Pancreas (tissue), 10 donors: ENCODE results near the gene MAP7. TPM values are rescaled to one million over a fixed set of nuclear protein-coding genes. Genes with fewer than 3 reads are reported as not detected.
"Not testable (repeated sequence)": the region's sequence is repeated elsewhere in the genome, so short reads cannot be mapped to it uniquely, and the experiment has no call there.

ENCODE experiments used
- ATAC-seq, 4 donors: fragments of 200-7000 bp; cut with Tn5 transposase; one replicate each; pipeline versions ENCODE4 v1.8.0 to v1.9.1; 2020; ENCODE audit warnings: mild to moderate bottlenecking in 4 of 4, moderate library complexity in 4 of 4
- DNase-seq, 6 donors: peaks; one replicate each; pipeline ENCODE4 v3.0.0-alpha.2; 2020
- FAIRE-seq: peaks from 2 replicates; lab custom pipeline; 2012; peaks lifted over from hg19 to GRCh38; lab: Jason Lieb, UNC
- H3K27ac ChIP-seq, 4 donors: fragments of 200-600 bp; sonication (generic); 1 replicate in 3 of 4; 2 replicates in 1 of 4; pipeline versions ENCODE4 v1.5.0 to v1.8.0; 2020
- H3K27me3 ChIP-seq, 4 donors: fragments of 200-600 bp; one replicate each; pipeline ENCODE4 v1.8.0; 2021
- H3K36me3 ChIP-seq, 3 donors: fragments of 200-600 bp; sonication (generic) in 1 of 3; one replicate each; pipeline versions ENCODE4 v1.5.0 to v1.8.0; 2020 to 2021
- H3K4me1 ChIP-seq, 3 donors: fragments of 200-600 bp; one replicate each; pipeline ENCODE4 v1.8.0; 2021
- H3K4me3 ChIP-seq, 4 donors: fragments of 200-600 bp; sonication (generic) in 2 of 4; one replicate each; pipeline versions ENCODE4 v1.5.0 to v1.8.0; 2020 to 2021
- H3K9me3 ChIP-seq, 4 donors: fragments of 200-600 bp; one replicate each; pipeline ENCODE4 v1.8.0; 2021
- WGBS, 2 donors: extraction: QIAGEN DNeasy Blood & Tissue Kit; methylation state at CpG; one replicate each; pipeline ENCODE4 v1.1.7; 2013; 5-methylcytosine and 5-hydroxymethylcytosine counted together
- intact Hi-C, 3 donors: fragments of 100-400 bp; cut with DNase I; formaldehyde crosslinking; loops; one replicate each; pipeline versions ENCODE4 v1.11.1 to v1.14.2; 2022
- polyA plus RNA-seq, 2 donors: library from polyadenylated mRNA; stranded (reverse); fragments of 200-250 nt; gene quantifications; one replicate each; pipeline ENCODE4 v1.2.3, GENCODE V29; 2013
- total RNA-seq, 6 donors: library from RNA; stranded (reverse); fragmentation: NEBNext Ultra II Directional in 4 of 6; extraction: Animal tissue kit (Norgen Biotek cat#: 25700) in 4 of 6; gene quantifications; one replicate each; pipeline versions ENCODE4 v1.2.1 to v1.2.4, GENCODE V29; 2021 to 2023
- TF ChIP-seq, protein P1 (sequence below), 4 donors: fragments of 200-600 bp; sonication (generic) in 3 of 4; IDR thresholded peaks; one replicate each; pipeline versions ENCODE4 v1.5.0 to v1.8.0; 2021; ENCODE audit warnings: antibody characterized with exemption in 4 of 4
- donor health status: healthy with polysubstance abuse.
- donor health status: DM: no; HTN: no; CAD: no; lungs with moderate emphysema.
- donor health status: DM: no; HTN: no; CAD: no.
- donor health status: control.
- donor health status: control.
- donor health status: Bipolar disorder and iron deficiency.
- donor health status: DM: yes; HTN: yes; CAD: no.
- donor health status: DM: no; HTN: no; CAD: no.
- donor health status: DM: no; HTN: no; CAD: no.
- donor health status: DM: yes; HTN: yes; CAD: no.

The MAP7 gene
- total and polyA plus RNA-seq, 8 donors = 10.7 to 37.9 (median 24.9) TPM

DNA sequence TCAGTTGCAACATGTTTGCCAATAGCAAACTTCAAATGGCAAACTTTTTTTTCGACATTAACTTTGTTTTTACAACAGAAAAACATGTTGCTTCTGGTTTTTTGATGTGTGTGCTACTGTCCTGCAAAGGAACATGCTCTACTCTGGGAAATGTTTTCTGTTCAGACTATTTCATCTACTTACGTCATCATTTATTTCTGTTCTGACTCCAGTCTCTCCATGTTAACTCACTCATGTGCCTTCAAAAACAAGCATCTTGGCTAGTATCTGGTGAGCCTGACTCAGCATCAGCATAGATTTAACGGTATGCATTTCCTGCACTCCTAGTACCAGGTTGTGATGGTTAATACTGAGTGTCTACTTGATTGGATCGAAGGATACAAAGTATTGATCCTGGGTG lies 36.1 kb upstream of the MAP7 start:
- DNase-seq (no peak), FAIRE-seq (no peak), ATAC-seq (peak in 1 of 4 donors; percentile 13)
- no peaks in the 10 kb centered on the region for H3K9me3 ChIP-seq
- WGBS, 2 donors = 60 to 70% methylated on average over 4 of the region's 4 CpGs
- H3K27ac ChIP-seq = no peak overlapping the region
- no peaks in the 10 kb centered on the region for H3K4me1 ChIP-seq
- H3K27me3 ChIP-seq = no peaks in the 10 kb centered on the region
- H3K36me3 ChIP-seq = peaks cover 0 to 17% (median 6%) of the 10 kb centered on the region in 3 donors
- no peak overlapping the region for H3K4me3 ChIP-seq
- intact Hi-C loops = loop anchor here in 1 of 3 donors (10.0 kb wide), 1 partner anchor 209 kb away; the partner anchor contains the start of gene MAP3K5
- TF ChIP-seq, protein P1, sequence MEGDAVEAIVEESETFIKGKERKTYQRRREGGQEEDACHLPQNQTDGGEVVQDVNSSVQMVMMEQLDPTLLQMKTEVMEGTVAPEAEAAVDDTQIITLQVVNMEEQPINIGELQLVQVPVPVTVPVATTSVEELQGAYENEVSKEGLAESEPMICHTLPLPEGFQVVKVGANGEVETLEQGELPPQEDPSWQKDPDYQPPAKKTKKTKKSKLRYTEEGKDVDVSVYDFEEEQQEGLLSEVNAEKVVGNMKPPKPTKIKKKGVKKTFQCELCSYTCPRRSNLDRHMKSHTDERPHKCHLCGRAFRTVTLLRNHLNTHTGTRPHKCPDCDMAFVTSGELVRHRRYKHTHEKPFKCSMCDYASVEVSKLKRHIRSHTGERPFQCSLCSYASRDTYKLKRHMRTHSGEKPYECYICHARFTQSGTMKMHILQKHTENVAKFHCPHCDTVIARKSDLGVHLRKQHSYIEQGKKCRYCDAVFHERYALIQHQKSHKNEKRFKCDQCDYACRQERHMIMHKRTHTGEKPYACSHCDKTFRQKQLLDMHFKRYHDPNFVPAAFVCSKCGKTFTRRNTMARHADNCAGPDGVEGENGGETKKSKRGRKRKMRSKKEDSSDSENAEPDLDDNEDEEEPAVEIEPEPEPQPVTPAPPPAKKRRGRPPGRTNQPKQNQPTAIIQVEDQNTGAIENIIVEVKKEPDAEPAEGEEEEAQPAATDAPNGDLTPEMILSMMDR (IDR thresholded peaks at IDR 0.05) = no peak

DNA sequence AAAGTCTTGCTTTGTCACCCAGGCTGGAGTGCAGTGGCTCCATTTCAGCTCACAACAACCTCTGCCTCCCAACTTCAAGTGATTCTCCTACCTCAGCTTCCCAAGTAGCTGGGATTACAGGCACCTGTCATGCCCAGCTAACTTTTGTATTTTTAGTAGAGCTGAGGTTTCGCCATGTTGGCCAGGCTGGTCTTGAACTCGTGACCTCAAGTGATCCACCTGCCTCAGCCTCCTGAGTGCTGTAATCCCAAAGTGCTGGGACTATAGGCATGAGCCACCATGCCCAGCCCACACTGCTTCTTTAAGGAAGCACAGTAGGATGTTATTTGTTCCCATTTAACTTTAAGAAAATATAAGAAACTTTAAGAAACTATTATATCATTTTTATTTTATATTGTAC lies 35.3 kb upstream of the MAP7 start:
- intact Hi-C loops = loop anchor here in 1 of 3 donors (10.0 kb wide), 1 partner anchor 209 kb away; the partner anchor contains the start of gene MAP3K5

DNA sequence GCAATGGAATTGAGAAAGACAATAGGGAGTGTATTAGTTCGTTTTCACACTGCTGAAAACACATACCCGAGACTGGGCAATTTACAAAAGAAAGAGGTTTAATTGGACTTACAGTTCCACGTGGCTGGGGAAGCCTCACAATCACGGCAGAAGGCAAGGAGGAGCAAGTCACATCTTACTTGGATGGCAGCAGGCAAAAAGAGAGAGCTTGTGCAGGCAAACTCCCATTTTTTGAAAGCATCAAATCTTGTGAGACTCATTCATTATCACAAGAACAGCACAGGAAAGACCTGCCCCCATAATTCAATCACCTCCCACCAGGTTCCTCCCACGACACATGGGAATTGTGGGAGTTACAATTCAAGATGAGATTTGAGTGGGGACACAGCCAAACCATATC lies 34.1 kb upstream of the MAP7 start:
- FAIRE-seq, DNase-seq, H3K4me1 ChIP-seq, H3K4me3 ChIP-seq, ATAC-seq, H3K9me3 ChIP-seq, H3K27ac ChIP-seq, H3K27me3 ChIP-seq: not testable (repeated sequence)
- WGBS, 2 donors = 89 to 91% methylated on average over 5 of the region's 5 CpGs
- intact Hi-C loops = loop anchor here in 1 of 3 donors (10.0 kb wide), 1 partner anchor 211 kb away; the partner anchor contains the start of gene MAP3K5
- peaks cover 0 to 20% (median 0%) of the 10 kb centered on the region in 3 donors for H3K36me3 ChIP-seq

More for the DNA sequence above, 35.3 kb upstream of the MAP7 start:
- 93 to 98% methylated on average over 2 of the region's 2 CpGs for WGBS, 2 donors
- not testable (repeated sequence) for FAIRE-seq, DNase-seq, H3K27me3 ChIP-seq, H3K4me1 ChIP-seq, ATAC-seq, H3K27ac ChIP-seq, H3K9me3 ChIP-seq, H3K4me3 ChIP-seq
- peaks cover 0 to 16% (median 0%) of the 10 kb centered on the region in 3 donors for H3K36me3 ChIP-seq

DNA sequence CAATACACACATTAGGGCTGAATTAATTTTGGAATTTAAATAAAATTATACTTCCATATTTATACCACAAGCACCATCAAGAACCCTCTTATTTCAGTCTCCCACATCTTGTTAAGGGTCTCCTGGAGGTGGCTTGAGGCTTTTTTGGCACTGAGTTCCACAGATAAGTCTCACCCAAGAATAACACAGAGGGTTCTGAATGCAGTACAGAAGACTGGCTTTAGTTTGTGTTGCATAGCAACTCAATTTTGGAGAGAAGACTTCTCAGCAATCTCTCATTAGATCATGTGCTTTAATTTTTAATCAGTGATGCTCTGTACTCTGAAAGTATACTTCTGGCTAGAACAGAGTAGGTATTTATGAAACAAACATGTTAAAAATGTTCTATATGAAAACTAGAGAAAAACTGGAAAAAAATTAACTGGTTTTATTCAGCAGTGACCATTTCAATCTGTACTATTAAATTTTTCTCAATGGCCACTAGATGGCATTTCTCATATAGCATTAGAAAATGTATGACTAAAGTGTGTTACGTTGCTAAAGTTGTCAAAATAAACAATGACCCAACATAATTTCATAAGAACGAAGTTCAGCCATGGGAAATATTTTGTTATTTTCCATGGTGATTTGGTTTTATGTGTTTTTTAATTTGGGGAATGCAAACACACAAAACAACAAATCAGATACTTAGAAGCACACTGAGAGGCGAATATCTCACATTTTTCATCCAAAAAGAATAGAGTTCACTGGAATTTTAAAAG lies 32.7 kb upstream of the MAP7 start:
- H3K27me3 ChIP-seq = no peaks in the 10 kb centered on the region
- H3K9me3 ChIP-seq = no peaks in the 10 kb centered on the region
- H3K27ac ChIP-seq = peak overlapping the region in 1 of 4 donors; percentile 38
- intact Hi-C loops = loop anchor here in 1 of 3 donors (10.0 kb wide), 1 partner anchor 212 kb away; the partner anchor contains the start of gene MAP3K5
- peak; percentile 93 for FAIRE-seq
- no peak for DNase-seq
- TF ChIP-seq, protein P1 (IDR thresholded peaks at IDR 0.05) = peak; percentile 10 to 36 (median 24)
- H3K36me3 ChIP-seq = peaks cover 0 to 31% (median 0%) of the 10 kb centered on the region in 3 donors
- H3K4me1 ChIP-seq = no peaks in the 10 kb centered on the region
- 33 to 36% methylated on average over 3 of the region's 3 CpGs for WGBS, 2 donors
- H3K4me3 ChIP-seq = no peak overlapping the region
- ATAC-seq = peak; percentile 69 to 86 (median 83)

DNA sequence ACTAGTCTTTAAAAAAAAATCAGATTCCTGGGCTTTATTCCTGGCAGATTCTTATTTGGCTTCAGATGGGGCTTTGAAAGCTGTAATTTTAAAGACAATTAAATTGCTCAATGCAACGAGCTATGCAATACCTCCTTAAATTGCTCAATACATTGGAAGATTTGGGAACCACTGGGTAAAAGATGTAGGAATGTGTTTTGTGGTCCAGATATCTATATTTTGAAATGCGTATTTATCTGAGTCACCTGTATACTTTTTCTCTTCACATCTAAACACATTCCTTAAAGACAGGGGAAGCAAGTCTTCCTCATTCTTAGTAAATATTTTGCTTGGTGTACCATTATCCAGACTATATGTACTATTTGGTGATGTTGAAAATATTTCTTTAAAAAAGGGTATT lies 29.6 kb upstream of the MAP7 start:
- 86 to 89% methylated on average over 2 of the region's 2 CpGs for WGBS, 2 donors
- Histone ChIP-seq H3K36me3 (peaks cover 0 to 31% (median 0%) of the 10 kb centered on the region in 3 donors), H3K27me3 (no peaks in the 10 kb centered on the region), H3K4me3 (no peak overlapping the region), H3K4me1 (no peaks in the 10 kb centered on the region), H3K27ac (no peak overlapping the region), H3K9me3 (no peaks in the 10 kb centered on the region)
- intact Hi-C loops = loop anchor here in 1 of 3 donors (10.0 kb wide), 1 partner anchor 215 kb away; the partner anchor contains the start of gene MAP3K5
- ATAC-seq (no peak), FAIRE-seq (no peak), DNase-seq (no peak)
- TF ChIP-seq, protein P1 (IDR thresholded peaks at IDR 0.05) = no peak
